T-helper 1 cell treated with Interleukin-12 subunit alpha and Interleukin-12 subunit beta and Interleukin-4 antibody, amounts not matched to agents 30 μg/mL and 1 μg/mL, for 36 hours (primary cell): ENCODE results near the gene RALGPS2.

ENCODE experiments used
- H3K27ac Mint-ChIP-seq: one replicate; pipeline ENCODE4 v1.8.0; 2021; ENCODE audit warnings: mild to moderate bottlenecking, mixed read lengths
- H3K27me3 Mint-ChIP-seq: one replicate; pipeline ENCODE4 v1.8.0; 2021; ENCODE audit warnings: low read depth, mixed read lengths
- H3K36me3 Mint-ChIP-seq: one replicate; pipeline ENCODE4 v1.8.0; 2021; ENCODE audit warnings: low read depth, mixed read lengths
- H3K4me1 Mint-ChIP-seq: one replicate; pipeline ENCODE4 v1.8.0; 2021; ENCODE audit warnings: low read depth, mixed read lengths
- H3K4me3 Mint-ChIP-seq: one replicate; pipeline ENCODE4 v1.8.0; 2021; ENCODE audit warnings: mild to moderate bottlenecking, moderate library complexity, mixed read lengths
- H3K9me3 Mint-ChIP-seq: one replicate; pipeline ENCODE4 v1.8.0; 2021; ENCODE audit warnings: mixed read lengths

Gene RALGPS2

GRCh38 chr1:178964469-178965330 lies 239.7 kb downstream of the RALGPS2 start:
- H3K27ac Mint-ChIP-seq: no peak overlapping the region
- peaks cover 10% of the 10 kb centered on the region for H3K9me3 Mint-ChIP-seq

GRCh38 chr1:178966312-178966711 lies 241.3 kb downstream of the RALGPS2 start:
- Mint-ChIP-seq H3K36me3 (peaks cover 2% of the 10 kb centered on the region), H3K4me1 (no peaks in the 10 kb centered on the region), H3K4me3 (no peak overlapping the region), H3K27me3 (no peaks in the 10 kb centered on the region), H3K27ac (no peak overlapping the region), H3K9me3 (peaks cover 6% of the 10 kb centered on the region)

More at GRCh38 chr1:178964469-178965330, 239.7 kb downstream of the RALGPS2 start:
- no peak overlapping the region for H3K4me3 Mint-ChIP-seq
- peaks cover 2% of the 10 kb centered on the region for H3K36me3 Mint-ChIP-seq
- no peaks in the 10 kb centered on the region for H3K27me3 Mint-ChIP-seq
- no peaks in the 10 kb centered on the region for H3K4me1 Mint-ChIP-seq

- H3K4me3 Mint-ChIP-seq: no peak overlapping the region
- H3K4me1 Mint-ChIP-seq: peaks cover 9% of the 10 kb centered on the region
- peaks cover 2% of the 10 kb centered on the region for H3K36me3 Mint-ChIP-seq
- peaks cover 6% of the 10 kb centered on the region for H3K9me3 Mint-ChIP-seq
- no peaks in the 10 kb centered on the region for H3K27me3 Mint-ChIP-seq
- no peak overlapping the region for H3K27ac Mint-ChIP-seq
Observed at GRCh38 chr1:178969226-178969987, 244.4 kb downstream of the RALGPS2 start.

- H3K27ac Mint-ChIP-seq: no peak overlapping the region
- H3K36me3 Mint-ChIP-seq: peaks cover 2% of the 10 kb centered on the region
- peaks cover 9% of the 10 kb centered on the region for H3K4me1 Mint-ChIP-seq
- H3K27me3 Mint-ChIP-seq: no peaks in the 10 kb centered on the region
- H3K4me3 Mint-ChIP-seq: no peak overlapping the region
- H3K9me3 Mint-ChIP-seq: peaks cover 5% of the 10 kb centered on the region
Observed at GRCh38 chr1:178970184-178970583, 245.1 kb downstream of the RALGPS2 start.
